GM12875 (cell line): ENCODE results near the gene ITGB1.
"Not testable (repeated sequence)": the region's sequence is repeated elsewhere in the genome, so short reads cannot be mapped to it uniquely, and the experiment has no call there.

Experiments used
- H3K4me3 ChIP-seq: one replicate; pipeline ENCODE4 v1.5.1; 2011; ENCODE audit warnings: low read depth, low read length, control low read depth
- TF ChIP-seq, protein P1 (sequence below): IDR thresholded peaks from 2 replicates; pipeline ENCODE4 v1.5.1; 2011; ENCODE audit warnings: low read depth, mild to moderate bottlenecking, control low read depth, inconsistent platforms, low read length, moderate library complexity, borderline replicate concordance; ENCODE audit not compliant: insufficient read depth

The ITGB1 gene

DNA sequence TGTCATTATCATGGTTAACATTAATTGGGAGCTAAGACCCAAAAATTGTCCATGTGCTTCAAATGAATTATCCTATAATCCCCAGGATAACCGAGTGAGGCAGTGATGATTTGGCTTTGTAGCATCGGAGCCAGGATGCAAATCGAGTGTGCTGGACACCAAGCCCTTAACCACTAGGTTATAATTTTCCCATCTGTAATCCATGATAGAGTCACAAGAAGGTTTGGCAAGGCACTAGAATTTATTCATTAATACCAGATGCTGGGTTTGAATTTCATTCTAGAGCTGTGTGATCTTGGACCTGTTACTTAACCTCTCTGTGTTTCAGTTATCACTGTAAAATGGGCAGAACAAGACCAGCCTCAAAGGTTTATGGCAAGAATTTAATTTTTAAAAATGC, 21.0 kb upstream of the ITGB1 start:
- TF ChIP-seq, protein P1, sequence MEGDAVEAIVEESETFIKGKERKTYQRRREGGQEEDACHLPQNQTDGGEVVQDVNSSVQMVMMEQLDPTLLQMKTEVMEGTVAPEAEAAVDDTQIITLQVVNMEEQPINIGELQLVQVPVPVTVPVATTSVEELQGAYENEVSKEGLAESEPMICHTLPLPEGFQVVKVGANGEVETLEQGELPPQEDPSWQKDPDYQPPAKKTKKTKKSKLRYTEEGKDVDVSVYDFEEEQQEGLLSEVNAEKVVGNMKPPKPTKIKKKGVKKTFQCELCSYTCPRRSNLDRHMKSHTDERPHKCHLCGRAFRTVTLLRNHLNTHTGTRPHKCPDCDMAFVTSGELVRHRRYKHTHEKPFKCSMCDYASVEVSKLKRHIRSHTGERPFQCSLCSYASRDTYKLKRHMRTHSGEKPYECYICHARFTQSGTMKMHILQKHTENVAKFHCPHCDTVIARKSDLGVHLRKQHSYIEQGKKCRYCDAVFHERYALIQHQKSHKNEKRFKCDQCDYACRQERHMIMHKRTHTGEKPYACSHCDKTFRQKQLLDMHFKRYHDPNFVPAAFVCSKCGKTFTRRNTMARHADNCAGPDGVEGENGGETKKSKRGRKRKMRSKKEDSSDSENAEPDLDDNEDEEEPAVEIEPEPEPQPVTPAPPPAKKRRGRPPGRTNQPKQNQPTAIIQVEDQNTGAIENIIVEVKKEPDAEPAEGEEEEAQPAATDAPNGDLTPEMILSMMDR = no peak
- no peak overlapping the region for H3K4me3 ChIP-seq

DNA sequence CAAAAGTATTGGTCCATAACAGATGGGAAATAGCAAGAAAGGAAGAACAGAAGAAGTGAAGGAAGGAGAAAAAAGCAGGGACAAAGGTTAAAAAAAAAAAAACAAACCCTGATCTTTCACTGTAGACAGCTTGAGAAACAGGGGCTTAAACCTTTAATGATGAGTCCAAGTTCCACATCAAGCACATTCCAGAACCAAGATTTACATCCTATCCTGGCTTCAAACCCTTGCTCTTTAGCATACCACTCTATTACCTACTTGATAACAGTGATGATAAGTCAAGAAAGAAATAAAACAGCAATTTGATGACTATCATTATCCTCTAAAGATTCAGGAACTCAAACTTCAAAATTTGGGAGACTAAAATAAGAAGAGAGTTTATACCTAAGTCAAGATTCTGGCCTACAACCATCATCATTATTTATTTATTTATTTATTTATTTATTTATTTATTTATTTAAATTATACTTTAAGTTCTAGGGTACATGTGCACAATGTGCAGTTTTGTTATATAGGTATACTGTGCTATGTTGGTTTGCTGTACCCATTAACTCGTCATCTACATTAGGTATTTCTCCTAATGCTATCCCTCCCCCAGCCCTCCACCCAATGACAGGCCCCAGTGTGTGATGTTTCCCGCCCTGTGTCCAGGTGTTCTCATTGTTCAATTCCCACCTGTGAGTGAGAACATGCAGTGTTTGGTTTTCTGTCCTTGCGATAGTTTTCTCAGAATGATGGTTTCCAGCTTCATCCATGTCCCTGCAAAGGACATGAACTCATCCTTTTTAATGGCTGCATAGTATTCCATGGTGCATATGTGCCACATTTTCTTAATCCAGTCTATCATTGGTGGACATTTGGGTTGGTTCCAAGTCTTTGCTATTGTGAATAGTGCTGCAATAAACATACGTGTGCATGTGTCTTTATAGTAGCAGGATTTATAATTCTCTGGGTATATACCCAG, 20.1 kb upstream of the ITGB1 start:
- H3K4me3 ChIP-seq = not testable (repeated sequence)

DNA sequence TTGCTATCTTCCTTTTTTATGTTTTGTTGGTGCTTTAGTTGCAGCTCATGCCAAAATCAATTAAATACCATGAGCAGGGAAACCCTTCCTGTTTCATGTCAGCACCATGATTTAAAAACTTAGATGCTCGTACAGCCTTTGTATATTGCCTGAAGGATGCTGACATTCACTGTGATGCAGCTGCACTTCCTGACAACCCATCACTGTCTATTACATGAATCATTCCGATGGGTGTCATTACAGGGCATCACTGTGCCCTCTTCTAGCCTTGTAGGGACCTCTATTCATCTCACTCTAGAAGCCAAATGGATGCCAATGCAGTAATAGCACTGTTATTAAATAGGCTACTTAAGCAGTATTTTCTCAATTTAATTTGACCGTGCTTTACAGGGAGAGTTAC, 18.3 kb upstream of the ITGB1 start:
- TF ChIP-seq, protein P1 = no peak
- H3K4me3 ChIP-seq = no peak overlapping the region

DNA sequence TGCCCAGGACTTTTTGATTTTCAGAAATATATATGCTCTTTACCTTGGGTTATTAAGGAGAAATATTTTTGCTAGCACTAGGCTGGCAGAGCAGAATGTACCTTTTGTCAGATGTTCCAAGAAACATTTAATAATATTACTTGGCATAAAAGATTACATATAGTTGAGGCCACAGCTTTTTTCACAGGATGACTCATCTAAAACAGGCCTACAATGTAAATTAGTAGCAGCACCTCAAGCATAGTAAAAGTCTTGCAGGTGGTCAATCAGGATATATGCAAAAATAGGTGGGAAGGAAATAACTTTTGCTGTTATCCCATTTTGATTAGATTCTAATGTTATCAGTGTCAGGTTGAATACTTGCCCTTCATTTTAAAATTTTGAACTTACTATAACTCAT, 14.9 kb upstream of the ITGB1 start:
- TF ChIP-seq, protein P1 = no peak
- H3K4me3 ChIP-seq = no peak overlapping the region

DNA sequence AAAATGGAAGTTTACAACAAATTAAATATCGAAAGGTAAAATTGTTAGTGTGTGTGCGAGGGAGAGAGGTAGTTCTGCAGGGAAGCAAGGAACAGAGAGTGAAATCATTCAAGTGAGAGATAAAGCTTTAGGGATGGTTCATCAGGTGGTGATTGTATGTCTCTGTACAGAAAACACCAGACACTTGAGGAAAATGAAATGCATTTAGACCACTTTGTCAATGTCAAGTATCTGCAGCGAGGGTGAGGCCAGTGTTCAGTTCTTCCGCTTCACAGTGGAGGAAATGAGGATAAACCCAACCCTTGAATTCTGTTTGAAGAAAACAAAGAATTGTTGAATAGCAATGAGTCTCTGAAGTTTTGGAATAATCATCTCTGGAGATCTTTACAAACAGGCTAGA, 14.4 kb upstream of the ITGB1 start:
- TF ChIP-seq, protein P1 = no peak
- H3K4me3 ChIP-seq = no peak overlapping the region

DNA sequence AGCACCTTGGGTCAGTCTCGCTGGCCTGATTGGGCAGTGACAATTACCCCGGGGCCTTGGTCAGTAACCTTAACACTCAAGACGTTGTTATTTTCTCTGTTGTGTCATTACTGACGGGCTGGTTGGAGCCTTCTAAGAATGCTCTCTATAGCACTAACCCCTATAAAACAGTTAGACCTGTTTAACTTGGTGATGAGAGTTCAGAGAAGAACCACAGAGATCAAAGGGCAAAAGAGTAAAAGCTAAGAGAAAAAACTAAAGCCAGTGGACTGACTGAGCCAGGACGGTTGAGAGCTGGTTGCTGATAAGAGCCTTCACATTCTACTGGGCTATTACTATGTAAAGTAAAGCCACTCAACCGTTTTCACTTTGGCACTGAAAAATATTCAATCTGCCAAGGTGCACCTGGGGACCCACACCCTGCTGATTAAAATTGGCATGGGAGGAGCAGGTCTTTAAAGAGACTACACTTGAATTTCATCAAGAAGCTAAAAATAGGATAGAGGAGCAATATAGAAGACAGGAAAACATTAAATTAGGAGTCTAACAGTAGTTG, 13.6 kb upstream of the ITGB1 start:
- no peak overlapping the region for H3K4me3 ChIP-seq
- TF ChIP-seq, protein P1 = no peak

DNA sequence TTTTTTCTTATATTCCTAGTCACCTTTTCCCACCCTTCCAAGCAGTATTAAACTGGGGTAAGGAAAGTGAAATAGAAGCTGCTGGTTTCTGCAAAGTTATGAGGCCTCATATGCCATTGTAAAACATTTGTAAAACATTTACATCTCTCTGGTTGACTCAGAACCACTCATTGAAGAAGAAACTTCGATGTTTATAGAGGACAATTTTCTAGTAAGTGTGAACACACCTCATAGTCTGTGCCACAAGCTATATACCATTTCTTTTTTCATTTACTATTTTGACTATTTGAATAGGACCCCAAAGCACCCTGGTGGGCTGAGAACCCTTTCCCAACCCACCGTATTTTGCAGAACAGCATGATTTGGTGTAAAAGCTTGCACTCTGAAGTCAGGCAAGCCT, 12.9 kb upstream of the ITGB1 start:
- TF ChIP-seq, protein P1 = no peak
- no peak overlapping the region for H3K4me3 ChIP-seq
